Head of caudate nucleus (tissue), 42 donors: ENCODE data around the gene ISLR.

Experiments
- DNase-seq, 42 donors: peaks; one replicate each; pipeline versions ENCODE4 v3.0.0 to v3.0.0-alpha.2; 2020 to 2021; ENCODE audit warnings: mixed read lengths in 7 of 42
- intact Hi-C: fragments of 100-400 bp; cut with DNase I; formaldehyde crosslinking; loops from one replicate; pipeline ENCODE4 v1.15.0; 2022

Gene ISLR

DNA sequence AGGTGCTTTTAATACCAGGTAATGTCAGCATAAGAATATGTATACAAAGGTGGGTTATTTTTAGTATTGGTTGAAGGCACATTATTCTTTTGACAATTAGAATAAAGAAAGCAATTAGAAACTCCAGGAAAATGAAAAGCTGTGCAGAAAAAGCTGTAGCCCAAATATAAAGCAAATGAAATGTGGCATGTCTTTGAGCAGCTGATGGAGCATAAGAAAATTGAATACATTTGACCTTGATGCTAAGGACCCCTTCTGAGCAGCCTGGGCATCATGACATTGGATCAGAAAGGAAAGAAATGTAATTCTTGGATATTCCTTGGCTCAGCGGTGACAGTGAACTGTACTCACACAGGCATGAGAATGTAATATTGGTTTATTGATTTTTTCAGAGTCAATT, 8.0 kb upstream of the ISLR start:
- no peak for DNase-seq
- intact Hi-C loops: no loop called here

DNA sequence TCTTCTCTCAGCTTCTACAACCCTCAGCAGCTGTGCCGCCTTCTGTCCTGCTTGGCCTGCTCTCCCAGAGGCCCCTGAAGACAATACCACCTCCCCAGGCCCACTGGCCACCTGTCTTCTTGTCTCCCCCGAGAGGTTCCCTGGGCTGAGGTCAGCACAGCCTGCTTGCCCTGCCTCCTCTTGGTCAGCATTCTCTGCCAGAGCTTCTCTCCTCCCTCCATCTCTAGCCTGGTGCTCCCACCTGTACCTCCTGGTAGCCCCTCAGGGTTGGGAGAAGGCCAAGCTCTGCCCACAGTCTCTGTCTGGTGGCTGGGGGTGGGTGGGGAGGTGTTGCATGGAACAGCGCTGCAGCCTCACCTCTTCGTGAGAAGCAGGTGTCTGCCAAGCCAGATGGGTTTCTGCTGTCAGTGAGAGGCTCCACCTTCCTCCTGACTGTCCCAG, 5.6 kb upstream of the ISLR start:
- intact Hi-C loops: no loop called here
- DNase-seq: peak in 3 of 42 donors; percentile 10 to 30 (median 15)

DNA sequence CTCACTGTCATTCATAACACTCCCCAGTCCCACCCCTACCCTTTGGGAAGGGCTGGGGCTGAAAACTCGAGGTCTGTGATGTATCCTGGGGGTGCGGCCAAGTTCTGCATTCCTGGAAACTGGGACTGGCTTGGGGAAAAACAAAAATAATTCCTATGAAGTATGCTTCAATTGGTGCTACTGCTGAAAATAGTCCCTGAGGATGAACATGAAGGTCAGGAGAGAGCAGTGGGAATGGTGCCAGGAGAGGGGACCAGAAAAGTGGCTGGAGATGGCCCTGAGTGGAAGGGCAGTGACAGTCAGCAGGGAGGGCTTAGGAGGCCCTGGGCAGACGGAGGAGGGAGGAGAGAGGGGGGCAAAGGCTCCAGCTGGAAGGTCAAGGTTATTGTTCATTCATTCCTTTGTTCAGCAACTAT, 4.8 kb upstream of the ISLR start:
- peak in 4 of 42 donors; percentile 3 to 27 (median 20) for DNase-seq
- intact Hi-C loops: no loop called here

DNA sequence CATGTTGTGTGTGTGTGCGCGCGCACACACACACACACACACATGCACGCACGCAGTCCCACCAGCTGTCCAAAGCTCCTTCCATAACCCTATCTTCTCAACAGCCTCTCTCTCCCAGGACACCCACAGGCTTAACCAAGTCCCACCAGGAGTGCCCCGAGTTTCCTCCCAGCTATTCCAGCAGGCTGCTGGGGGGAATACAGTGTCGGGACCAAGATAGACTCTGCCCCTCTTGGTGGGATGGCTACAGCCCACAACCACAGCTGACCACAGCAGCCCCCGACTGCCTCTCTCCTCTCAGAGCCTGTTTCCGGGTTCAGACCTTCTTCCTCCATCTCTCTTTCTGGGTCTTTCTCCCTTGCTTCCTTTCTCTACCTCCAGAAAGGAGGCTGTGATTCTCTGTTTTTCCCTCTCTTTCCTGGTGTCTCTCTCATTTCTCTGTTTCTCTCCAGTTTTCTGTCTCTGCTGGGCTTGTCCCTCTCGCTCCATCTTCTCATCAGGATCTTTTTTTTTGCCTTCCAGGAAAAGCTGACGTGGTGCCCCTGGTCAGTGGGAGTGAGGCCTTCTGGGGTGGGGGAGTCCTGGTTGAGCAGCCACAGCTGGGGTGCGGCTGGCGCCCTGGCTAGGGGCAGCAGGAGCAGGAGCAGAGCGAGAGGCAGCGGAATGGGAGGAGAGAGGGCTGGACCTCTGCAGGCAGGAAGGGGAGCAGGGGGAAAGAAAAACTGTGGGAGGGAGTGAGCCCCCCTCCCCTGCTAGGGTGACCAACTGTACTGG, 3.3 kb upstream of the ISLR start:
- peak in 5 of 42 donors; percentile 3 to 32 (median 16) for DNase-seq
- intact Hi-C loops: no loop called here

DNA sequence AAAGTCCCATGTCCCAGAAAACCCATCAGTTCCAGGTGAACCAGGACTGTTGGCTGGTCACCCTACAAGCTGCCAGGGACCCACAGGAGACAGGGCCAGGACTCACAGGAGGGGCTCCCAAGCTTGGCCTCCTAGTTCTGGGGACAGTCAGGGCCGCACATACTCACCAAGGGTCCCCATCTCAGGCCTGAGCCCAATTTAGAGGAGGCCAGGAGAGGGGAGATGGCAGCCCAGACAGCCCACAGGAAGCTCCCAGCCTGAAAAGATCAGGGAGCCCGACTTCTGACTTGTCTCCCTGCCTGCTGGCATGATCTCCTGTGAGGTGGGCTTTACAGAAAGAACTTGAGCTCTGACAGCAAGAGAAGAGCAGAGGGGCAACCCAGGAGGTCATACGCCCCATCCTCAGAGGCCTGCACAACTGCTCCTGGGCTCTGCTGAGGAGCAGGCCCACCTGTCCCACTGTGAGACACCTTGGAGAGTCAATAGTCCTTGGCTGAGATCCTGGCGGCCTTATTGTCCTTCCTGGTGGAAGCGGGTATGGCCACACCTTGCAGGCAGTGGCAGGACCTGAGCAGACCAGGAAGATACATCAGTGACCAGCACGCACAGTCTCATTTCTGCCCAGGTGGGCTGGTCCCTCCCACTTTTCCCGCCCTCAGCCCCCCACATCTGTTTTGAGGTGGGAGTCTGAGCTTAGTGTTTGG, 2.5 kb upstream of the ISLR start:
- peak in 4 of 42 donors; percentile 8 to 27 (median 15) for DNase-seq
- intact Hi-C loops: no loop called here

DNA sequence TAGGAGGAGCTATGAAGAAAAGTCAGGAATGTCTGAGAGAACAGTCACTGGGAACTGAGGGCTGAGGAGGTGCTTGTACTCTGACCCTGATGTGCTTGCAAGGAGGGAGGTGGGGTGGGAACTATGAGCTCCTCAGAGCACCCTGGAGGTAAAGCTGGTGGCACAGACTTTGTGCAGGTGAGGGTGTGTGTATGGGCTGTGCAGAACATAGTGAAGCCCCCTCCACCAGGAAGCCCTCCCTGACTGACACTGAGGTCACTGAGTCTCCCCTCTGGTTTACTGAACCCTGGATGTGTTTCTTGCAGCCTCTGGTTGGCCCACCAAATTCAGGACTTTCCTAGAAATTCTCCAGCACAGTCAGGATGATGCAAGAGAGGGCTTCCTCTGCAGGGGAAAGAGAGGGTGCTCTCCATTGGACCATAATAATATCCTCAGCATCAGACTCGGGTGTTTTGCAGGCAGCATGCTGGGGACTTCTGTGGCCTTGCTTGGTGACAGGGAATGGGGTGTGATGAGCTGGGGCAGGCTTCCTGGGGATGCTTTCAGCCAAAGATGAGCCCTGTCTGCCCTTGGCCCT, 1.5 kb upstream of the ISLR start:
- intact Hi-C loops: no loop called here
- DNase-seq: peak in 6 of 42 donors; percentile 3 to 16 (median 6)

DNA sequence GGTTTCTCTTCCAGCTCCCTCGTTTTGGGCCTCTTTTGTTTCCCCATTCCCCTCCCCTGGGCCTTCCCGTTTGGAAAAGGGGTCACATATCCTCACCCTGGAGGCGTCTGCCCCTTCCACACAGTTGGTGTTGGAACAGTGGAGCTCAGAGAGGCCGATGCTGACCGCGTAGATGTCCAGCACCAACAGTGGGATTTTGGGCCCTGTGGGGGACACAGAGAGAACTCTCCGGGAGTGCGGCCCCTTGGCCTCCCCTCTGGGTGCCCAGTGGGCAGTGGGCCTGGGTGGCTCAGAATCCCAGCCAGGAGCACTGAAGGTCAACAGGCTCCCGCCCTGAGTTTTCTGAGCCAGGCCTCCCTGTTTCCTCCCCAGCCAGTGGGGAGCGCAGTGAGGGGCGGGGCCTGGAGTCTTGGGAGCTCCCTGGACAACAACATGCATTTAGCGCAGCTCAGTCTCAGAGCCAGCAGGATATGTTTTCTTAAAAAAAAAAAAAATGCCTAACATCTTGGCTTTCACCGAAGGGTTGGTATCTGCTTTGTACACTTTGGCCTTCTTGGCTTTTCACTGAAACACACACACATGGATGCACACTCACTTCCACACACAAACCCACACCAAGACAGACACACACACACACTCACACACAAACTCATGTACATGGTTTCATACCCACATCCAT, 670 bp upstream of the ISLR start:
- intact Hi-C loops: no loop called here
- DNase-seq: peak in 7 of 42 donors; percentile 7 to 37 (median 10)

DNA sequence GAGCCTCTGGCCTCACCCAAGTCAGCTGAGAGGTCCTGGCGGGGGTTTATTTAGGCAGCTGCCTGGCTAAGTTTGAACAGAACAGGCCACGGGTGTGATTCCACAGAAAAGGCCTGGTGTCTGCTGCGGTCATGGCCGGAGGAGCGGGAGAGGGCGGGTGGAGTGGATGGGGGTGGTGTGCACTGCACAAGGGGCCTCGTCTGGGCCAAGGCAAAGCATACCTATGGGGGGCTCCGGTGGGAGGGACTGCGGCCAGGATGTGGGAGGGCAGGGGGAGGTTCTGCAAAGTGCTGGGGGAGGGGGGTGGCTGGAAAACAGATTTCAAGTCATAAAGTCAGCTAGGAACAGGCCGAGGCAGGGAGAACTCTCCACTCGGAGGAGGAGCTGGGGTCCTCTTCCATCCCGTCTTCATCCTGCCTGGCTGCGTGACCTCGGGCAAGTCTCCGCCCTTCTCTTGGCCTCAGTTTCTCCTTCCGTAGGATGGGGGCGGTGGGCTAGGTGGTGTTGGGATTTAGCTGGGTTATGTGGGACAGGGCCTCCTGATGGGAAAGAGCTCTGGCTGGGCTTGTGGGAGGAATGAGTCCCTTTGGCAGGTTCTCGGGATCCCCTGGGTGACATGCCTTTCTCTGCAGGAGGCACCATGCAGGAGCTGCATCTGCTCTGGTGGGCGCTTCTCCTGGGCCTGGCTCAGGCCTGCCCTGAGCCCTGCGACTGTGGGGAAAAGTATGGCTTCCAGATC, 878 bp downstream of the ISLR start:
- intact Hi-C loops: no loop called here
- DNase-seq: peak in 2 of 42 donors; percentile 10 to 36

DNA sequence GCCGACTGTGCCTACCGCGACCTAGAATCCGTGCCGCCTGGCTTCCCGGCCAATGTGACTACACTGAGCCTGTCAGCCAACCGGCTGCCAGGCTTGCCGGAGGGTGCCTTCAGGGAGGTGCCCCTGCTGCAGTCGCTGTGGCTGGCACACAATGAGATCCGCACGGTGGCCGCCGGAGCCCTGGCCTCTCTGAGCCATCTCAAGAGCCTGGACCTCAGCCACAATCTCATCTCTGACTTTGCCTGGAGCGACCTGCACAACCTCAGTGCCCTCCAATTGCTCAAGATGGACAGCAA, 1.4 kb downstream of the ISLR start:
- DNase-seq: peak in 1 of 42 donors; percentile 5
- intact Hi-C loops: no loop called here

DNA sequence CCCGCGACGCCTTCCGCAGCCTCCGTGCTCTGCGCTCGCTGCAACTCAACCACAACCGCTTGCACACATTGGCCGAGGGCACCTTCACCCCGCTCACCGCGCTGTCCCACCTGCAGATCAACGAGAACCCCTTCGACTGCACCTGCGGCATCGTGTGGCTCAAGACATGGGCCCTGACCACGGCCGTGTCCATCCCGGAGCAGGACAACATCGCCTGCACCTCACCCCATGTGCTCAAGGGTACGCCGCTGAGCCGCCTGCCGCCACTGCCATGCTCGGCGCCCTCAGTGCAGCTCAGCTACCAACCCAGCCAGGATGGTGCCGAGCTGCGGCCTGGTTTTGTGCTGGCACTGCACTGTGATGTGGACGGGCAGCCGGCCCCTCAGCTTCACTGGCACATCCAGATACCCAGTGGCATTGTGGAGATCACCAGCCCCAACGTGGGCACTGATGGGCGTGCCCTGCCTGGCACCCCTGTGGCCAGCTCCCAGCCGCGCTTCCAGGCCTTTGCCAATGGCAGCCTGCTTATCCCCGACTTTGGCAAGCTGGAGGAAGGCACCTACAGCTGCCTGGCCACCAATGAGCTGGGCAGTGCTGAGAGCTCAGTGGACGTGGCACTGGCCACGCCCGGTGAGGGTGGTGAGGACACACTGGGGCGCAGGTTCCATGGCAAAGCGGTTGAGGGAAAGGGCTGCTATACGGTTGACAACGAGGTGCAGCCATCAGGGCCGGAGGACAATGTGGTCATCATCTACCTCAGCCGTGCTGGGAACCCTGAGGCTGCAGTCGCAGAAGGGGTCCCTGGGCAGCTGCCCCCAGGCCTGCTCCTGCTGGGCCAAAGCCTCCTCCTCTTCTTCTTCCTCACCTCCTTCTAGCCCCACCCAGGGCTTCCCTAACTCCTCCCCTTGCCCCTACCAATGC, 2.0 kb downstream of the ISLR start:
- peak in 1 of 42 donors; percentile 11 for DNase-seq
- intact Hi-C loops: no loop called here

DNA sequence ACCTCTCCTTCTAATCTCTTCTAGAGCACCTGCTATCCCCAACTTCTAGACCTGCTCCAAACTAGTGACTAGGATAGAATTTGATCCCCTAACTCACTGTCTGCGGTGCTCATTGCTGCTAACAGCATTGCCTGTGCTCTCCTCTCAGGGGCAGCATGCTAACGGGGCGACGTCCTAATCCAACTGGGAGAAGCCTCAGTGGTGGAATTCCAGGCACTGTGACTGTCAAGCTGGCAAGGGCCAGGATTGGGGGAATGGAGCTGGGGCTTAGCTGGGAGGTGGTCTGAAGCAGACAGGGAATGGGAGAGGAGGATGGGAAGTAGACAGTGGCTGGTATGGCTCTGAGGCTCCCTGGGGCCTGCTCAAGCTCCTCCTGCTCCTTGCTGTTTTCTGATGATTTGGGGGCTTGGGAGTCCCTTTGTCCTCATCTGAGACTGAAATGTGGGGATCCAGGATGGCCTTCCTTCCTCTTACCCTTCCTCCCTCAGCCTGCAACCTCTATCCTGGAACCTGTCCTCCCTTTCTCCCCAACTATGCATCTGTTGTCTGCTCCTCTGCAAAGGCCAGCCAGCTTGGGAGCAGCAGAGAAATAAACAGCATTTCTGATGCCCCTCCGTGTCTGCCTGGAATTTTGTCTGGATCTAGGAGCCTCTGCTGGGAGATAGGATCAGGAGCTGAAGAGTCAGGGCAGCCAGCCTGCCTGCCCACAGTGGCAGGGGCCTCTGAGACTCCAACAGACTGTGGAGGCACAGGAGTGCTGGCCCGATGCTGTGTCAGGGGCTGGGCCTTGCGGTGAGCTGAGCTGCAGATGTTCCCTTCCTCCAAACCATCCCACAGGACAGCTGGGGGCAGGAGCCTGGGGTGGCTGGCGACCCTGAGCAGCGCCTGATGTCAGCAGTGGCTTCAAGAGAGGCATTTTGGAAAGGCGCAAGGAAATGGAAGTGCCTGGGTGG, 3.0 kb downstream of the ISLR start:
- intact Hi-C loops: no loop called here
- peak in 1 of 42 donors; percentile 5 for DNase-seq

DNA sequence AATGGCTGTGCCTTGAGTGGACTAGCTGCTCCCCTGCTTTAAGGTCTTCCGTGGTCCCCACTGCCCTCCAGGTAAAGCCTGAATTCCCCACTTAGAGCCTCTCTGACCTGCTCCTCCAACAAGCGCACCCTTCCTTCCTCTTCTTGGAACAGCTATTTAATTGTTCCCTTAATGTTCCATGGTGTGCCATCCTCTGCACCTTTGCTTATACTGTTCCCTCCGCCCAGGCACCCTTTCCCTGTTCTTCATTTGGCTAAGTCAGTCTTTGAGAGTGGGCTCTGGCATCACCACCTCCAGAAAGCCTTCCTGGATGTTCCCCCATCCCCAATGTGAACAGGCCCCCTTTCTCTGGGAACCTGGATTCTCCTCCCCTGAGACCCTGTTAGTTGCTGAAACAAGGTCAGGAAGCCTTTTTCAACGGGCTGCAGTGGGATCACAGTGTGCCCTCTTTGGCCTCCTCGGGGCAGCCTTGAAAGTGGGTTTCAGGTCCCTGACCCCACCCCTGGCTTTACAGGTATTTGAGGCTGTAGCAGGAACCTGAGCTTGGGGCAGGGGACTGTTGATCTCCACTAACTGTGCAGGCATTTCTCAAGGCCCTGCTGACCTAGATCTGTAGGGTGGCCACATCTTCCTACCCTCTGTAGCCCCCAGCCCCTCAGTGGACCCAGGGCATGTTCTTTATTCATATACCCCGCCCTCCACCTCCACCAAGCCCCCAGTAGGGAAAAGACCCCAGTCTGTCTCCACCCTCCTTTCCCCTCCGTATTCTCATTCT, 5.0 kb downstream of the ISLR start:
- DNase-seq: no peak
- intact Hi-C loops: no loop called here

DNA sequence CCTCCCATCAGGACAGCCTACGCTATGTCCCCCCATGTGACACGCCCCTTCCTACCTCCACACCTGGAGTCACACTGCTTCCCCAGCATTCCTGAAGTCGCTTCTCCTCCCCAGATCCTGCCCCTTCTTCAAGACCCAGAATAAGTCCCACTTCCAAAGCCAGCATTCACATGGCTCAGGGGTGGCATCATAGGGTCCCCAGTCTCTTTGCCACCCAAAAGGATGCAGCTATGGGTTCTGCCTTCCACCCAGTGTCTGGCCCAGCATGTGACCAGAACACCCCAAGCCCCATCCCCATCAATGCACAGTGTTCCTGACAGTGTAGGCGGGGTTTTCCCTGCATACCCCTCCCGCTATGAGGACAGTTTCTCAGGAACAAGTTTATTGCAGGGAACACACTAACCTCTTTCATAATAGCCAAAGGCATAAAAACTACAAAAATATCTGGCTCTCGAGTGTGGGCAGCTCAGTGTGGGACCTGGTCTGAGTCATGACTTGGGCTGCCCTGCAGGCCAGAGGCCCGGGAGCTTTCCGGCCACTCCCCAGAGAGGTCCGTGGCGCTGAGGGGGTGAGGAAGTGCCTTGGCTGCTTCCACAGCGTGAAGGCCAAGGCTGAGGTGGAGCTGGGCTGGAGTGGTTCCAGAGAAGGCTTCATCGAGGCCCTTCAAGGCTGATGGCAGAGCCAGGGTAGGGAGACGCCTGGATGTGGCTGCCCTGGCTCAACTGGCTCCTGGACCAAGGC, 5.8 kb downstream of the ISLR start:
- peak in 6 of 42 donors; percentile 10 to 61 (median 28) for DNase-seq
- intact Hi-C loops: no loop called here

DNA sequence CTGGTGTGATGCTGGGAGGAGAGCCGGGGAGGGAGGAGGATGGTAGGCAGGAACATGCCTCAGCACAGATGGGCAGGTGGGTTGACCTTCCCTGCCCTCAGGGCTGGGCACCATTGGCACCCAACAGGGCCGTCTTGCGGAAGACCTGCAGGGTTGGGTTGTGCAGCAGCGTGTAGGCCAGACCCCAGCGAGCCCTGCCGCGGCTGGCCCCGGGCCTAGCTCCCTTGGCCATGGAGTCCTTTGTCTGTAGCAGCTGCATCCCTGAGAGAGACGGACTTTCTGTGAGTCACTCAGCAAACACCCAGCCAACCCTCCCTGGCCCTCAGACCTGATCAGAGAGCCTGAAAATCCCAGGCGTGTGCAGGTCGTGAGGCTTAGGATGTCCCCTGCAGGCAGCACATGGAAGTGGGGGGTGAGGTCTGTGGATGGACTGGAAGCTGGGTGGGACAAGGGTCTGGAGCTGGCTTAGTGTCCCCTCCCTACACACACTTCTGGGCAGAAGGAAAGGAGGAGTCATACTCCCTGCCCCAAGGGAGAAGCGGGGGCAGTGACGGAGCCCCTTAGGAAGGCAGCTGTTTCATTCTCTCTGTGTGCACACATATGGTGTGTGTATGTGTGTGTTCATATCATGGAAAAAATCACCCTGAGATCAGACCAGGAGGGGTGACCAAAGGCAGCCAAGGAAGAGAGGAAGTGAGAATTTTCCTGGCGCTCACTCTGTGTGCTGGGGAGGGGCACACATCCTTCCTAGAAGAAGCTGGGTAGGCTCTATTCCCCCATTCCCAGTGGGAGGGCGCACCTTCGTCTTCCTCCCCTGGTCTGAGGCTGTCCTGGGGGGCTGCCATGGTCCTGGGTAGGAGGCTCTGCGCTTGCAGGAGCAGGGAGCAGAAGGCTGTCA, 6.7 kb downstream of the ISLR start:
- DNase-seq: no peak
- intact Hi-C loops: no loop called here
